GM06990 (cell line): Measurements from ENCODE around the gene MAP1LC3B2.
"Not testable (repeated sequence)": the region's sequence is repeated elsewhere in the genome, so short reads cannot be mapped to it uniquely, and the experiment has no call there.

ENCODE experiments used
- DNase-seq: peaks from one replicate; pipeline ENCODE4 v3.0.0-alpha.2; 2011; ENCODE audit not compliant: insufficient read length; ENCODE audit errors: extremely low read depth
- H3K27me3 ChIP-seq: replicated peaks from 2 replicates; pipeline ENCODE4 v1.6.0; 2011; ENCODE audit warnings: low read length; ENCODE audit not compliant: control insufficient read depth, insufficient read depth
- H3K36me3 ChIP-seq: 2 replicates; pipeline ENCODE4 v1.5.1; 2011; ENCODE audit warnings: low read length; ENCODE audit not compliant: control insufficient read depth, insufficient read depth
- H3K4me3 ChIP-seq: replicated peaks from 2 replicates; pipeline ENCODE4 v1.5.1; 2011; ENCODE audit warnings: low read depth, mild to moderate bottlenecking, control low read depth, low read length
- CTCF ChIP-seq: IDR thresholded peaks from 2 replicates; pipeline ENCODE4 v1.5.1; 2011; ENCODE audit warnings: low read length, control low read depth, mild to moderate bottlenecking, inconsistent platforms; ENCODE audit not compliant: insufficient read depth, poor library complexity, severe bottlenecking

MAP1LC3B2 gene

GRCh38 chr12:116563262-116563661, 4.1 kb downstream of the MAP1LC3B2 start:
- DNase-seq: no peak
- no peak for TF ChIP-seq CTCF
- H3K36me3 ChIP-seq: no peaks in the 10 kb centered on the region

GRCh38 chr12:116564080-116564479, 4.9 kb downstream of the MAP1LC3B2 start:
- Histone ChIP-seq H3K27me3 (no peaks in the 10 kb centered on the region; the same call in 1 of the 2 replicates), H3K36me3 (no peaks in the 10 kb centered on the region), H3K4me3 (no peak overlapping the region)
- TF ChIP-seq CTCF: no peak
- no peak for DNase-seq

More at GRCh38 chr12:116563262-116563661, 4.1 kb downstream of the MAP1LC3B2 start:
- Histone ChIP-seq H3K4me3 (no peak overlapping the region), H3K27me3 (no peaks in the 10 kb centered on the region; the same call in 1 of the 2 replicates)

GRCh38 chr12:116565221-116565620, 6.0 kb downstream of the MAP1LC3B2 start:
- not testable (repeated sequence) for H3K4me3 ChIP-seq, DNase-seq, H3K36me3 ChIP-seq, H3K27me3 ChIP-seq

DNA sequence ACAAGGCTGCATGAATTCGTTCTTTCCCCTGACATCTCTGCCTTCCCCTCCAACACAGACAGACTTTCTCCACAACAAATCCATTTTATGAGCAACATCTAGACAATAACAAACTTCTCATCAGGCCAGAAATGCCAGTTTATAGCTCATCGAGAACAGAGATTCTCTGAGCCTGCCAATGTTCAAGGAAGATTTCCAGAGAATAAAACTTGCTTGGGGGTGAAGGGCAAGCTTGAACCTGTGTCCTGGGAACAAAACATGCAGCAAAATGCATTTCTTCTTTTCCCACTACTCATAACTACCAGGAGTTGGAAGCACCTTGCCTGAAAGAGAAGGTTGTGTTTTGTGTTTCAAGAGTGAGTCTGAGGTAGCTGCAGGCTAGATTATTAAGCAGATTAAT, 6.8 kb downstream of the MAP1LC3B2 start:
- no peak for TF ChIP-seq CTCF

DNA sequence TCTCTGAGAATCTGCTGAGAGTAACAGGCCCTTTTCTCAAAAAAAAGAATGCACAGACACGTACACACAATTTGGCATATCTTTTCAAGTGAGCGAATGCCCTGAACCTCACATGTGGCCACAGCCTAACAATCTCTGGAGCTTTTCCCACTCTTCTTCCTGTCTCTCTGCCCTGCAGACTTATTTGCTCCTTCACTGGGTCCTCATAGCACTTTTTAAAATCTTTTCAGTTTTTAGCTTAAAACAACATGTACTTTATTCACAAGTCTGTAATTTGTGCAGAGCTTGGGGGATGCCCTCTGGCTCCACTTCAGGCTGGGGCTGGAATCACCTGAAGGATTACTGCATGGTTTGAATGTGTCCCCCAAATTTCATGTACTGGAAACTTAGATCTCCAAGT, 9.0 kb downstream of the MAP1LC3B2 start:
- no peak overlapping the region for H3K4me3 ChIP-seq
- TF ChIP-seq CTCF: no peak
- DNase-seq: no peak

More for the DNA sequence above, 6.8 kb downstream of the MAP1LC3B2 start:
- H3K4me3 ChIP-seq: no peak overlapping the region
- H3K27me3 ChIP-seq: no peaks in the 10 kb centered on the region; the same call in 1 of the 2 replicates
- H3K36me3 ChIP-seq: no peaks in the 10 kb centered on the region
- no peak for DNase-seq

GRCh38 chr12:116571089-116571488, 11.9 kb downstream of the MAP1LC3B2 start:
- no peak for TF ChIP-seq CTCF
- H3K4me3 ChIP-seq: no peak overlapping the region
- H3K27me3 ChIP-seq: no peaks in the 10 kb centered on the region; the same call in 1 of the 2 replicates
- no peak for DNase-seq
- no peaks in the 10 kb centered on the region for H3K36me3 ChIP-seq

More for the DNA sequence above, 9.0 kb downstream of the MAP1LC3B2 start:
- no peaks in the 10 kb centered on the region; the same call in 1 of the 2 replicates for H3K27me3 ChIP-seq
- H3K36me3 ChIP-seq: no peaks in the 10 kb centered on the region
